RWPE2 (cell line): ENCODE data around the gene CCSER1.

ENCODE experiments used
- ATAC-seq: fragments of 200-7000 bp; cut with Tn5 transposase; 3 replicates; pipeline ENCODE4 v1.9.1; 2021; ENCODE audit warnings: low read depth
- DNase-seq: peaks from one replicate; pipeline ENCODE4 v3.0.0-alpha.2; 2020; ENCODE audit warnings: low spot score
- H3K27ac ChIP-seq: fragments of 450-650 bp; 2 replicates; pipeline ENCODE4 v1.5.1; 2017; ENCODE audit warnings: mild to moderate bottlenecking; ENCODE audit not compliant: poor library complexity, severe bottlenecking
- H3K27me3 ChIP-seq: fragments of 250-450 bp; sonication (Bioruptor Pico); 2 replicates; pipeline ENCODE4 v1.5.1; 2021; ENCODE audit warnings: mild to moderate bottlenecking, moderate library complexity; ENCODE audit not compliant: insufficient read depth, poor library complexity, severe bottlenecking
- H3K36me3 ChIP-seq: fragments of 250-450 bp; sonication (Bioruptor Pico); 2 replicates; pipeline ENCODE4 v1.5.1; 2020; ENCODE audit warnings: low read depth, mild to moderate bottlenecking, moderate library complexity
- H3K4me1 ChIP-seq: fragments of 250-450 bp; sonication (Bioruptor Pico); 2 replicates; pipeline ENCODE4 v1.5.1; 2021; ENCODE audit warnings: mild to moderate bottlenecking, moderate library complexity; ENCODE audit not compliant: insufficient read depth, poor library complexity, severe bottlenecking
- H3K4me3 ChIP-seq: fragments of 250-450 bp; sonication (Bioruptor Pico); 2 replicates; pipeline ENCODE4 v1.5.1; 2021; ENCODE audit warnings: mild to moderate bottlenecking, moderate library complexity; ENCODE audit not compliant: severe bottlenecking
- H3K9me3 ChIP-seq: fragments of 250-450 bp; sonication (Bioruptor Pico); 2 replicates; pipeline ENCODE4 v1.5.1; 2021; ENCODE audit warnings: mild to moderate bottlenecking, moderate library complexity; ENCODE audit not compliant: severe bottlenecking
- TF ChIP-seq, protein P1 (sequence below): fragments of 450-650 bp; IDR thresholded peaks from one replicate; pipeline ENCODE4 v1.5.1; 2017; ENCODE audit warnings: mild to moderate bottlenecking, moderate library complexity; ENCODE audit not compliant: poor library complexity, severe bottlenecking

The CCSER1 gene

GRCh38 chr4:90246816-90247215 lies 119.6 kb downstream of the CCSER1 start:
- TF ChIP-seq, protein P1, sequence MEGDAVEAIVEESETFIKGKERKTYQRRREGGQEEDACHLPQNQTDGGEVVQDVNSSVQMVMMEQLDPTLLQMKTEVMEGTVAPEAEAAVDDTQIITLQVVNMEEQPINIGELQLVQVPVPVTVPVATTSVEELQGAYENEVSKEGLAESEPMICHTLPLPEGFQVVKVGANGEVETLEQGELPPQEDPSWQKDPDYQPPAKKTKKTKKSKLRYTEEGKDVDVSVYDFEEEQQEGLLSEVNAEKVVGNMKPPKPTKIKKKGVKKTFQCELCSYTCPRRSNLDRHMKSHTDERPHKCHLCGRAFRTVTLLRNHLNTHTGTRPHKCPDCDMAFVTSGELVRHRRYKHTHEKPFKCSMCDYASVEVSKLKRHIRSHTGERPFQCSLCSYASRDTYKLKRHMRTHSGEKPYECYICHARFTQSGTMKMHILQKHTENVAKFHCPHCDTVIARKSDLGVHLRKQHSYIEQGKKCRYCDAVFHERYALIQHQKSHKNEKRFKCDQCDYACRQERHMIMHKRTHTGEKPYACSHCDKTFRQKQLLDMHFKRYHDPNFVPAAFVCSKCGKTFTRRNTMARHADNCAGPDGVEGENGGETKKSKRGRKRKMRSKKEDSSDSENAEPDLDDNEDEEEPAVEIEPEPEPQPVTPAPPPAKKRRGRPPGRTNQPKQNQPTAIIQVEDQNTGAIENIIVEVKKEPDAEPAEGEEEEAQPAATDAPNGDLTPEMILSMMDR = no peak
- Histone ChIP-seq H3K4me3 (no peak overlapping the region), H3K27ac (no peak overlapping the region), H3K27me3 (no peaks in the 10 kb centered on the region), H3K9me3 (no peaks in the 10 kb centered on the region), H3K4me1 (no peaks in the 10 kb centered on the region), H3K36me3 (no peaks in the 10 kb centered on the region)
- DNase-seq (no peak), ATAC-seq (peak; percentile 61; the same call in 1 of the 3 replicates)

- H3K27me3 ChIP-seq = no peaks in the 10 kb centered on the region
- no peaks in the 10 kb centered on the region for H3K36me3 ChIP-seq
- H3K4me1 ChIP-seq = no peaks in the 10 kb centered on the region
- H3K27ac ChIP-seq = no peak overlapping the region
- DNase-seq (no peak), ATAC-seq (no peak)
- H3K9me3 ChIP-seq = peaks cover 3% of the 10 kb centered on the region
- no peak overlapping the region for H3K4me3 ChIP-seq
- TF ChIP-seq, protein P1 = no peak
Observed at GRCh38 chr4:90254357-90254756, 127.2 kb downstream of the CCSER1 start.

- TF ChIP-seq, protein P1 = no peak
- no peaks in the 10 kb centered on the region for H3K4me1 ChIP-seq
- no peak overlapping the region for H3K4me3 ChIP-seq
- no peak for DNase-seq
- no peaks in the 10 kb centered on the region for H3K36me3 ChIP-seq
- H3K27ac ChIP-seq = no peak overlapping the region
- H3K9me3 ChIP-seq = no peaks in the 10 kb centered on the region
- ATAC-seq = no peak
- no peaks in the 10 kb centered on the region for H3K27me3 ChIP-seq
Observed at GRCh38 chr4:90274175-90274574, 147.0 kb downstream of the CCSER1 start.

DNA sequence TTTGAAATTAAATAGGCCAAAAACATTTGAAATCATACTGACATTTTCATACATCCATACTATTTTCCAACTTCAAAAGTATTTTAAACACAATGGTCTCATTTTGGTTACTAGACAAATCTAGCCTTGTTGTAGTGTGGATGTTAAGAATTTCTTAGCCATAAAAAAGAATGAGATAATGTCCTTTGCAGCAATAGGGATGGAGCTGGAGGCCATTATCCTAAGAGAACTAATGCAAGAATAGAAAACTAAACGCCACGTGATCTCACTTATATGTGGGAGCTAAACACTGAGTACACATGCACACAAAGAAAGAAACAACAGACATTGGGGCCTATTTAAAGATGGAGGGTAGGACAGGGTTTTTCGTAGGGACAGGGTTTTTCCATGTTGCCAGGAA lies 153.8 kb downstream of the CCSER1 start:
- H3K36me3 ChIP-seq = no peaks in the 10 kb centered on the region
- H3K27ac ChIP-seq = no peak overlapping the region
- H3K4me1 ChIP-seq = no peaks in the 10 kb centered on the region
- no peak for DNase-seq
- ATAC-seq = no peak
- TF ChIP-seq, protein P1 = no peak
- no peak overlapping the region for H3K4me3 ChIP-seq
- H3K9me3 ChIP-seq = no peaks in the 10 kb centered on the region
- H3K27me3 ChIP-seq = no peaks in the 10 kb centered on the region

DNA sequence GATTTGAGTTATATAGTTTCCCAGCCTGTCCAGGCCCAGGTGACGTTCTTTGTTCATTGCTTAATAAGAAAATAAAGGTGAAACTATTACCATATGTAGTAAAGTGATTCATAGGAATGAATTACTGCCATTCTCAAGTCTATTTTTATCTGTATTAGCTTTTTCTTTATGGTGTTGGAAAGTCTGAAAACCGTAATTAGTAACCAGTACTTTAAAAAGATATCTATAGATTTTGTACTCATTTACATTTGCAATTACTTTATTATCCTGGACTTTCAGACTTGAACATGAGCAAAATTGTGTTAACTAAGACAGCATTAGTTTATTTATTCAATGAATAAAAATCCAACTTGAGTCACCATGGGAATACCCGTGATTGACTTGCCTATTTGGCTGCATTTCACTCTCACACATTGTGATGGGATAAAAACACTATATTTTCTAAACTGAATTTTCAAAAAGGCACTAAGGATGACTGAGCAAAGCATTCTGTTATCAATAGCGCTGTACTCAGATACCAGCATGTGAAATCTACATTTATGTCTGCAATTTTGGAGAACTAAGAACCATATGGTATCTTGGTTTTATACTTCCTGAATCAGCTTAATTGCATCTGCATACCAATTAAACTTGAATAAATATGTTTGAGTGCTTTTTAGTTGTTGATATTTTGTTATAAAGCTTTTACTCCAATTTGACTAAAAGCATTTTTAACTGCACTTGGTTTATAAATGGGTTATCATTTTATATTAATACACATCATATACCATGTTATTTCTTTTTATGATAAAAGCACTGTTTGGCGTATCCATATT lies 154.6 kb downstream of the CCSER1 start:
- Histone ChIP-seq H3K36me3 (no peaks in the 10 kb centered on the region), H3K27ac (no peak overlapping the region), H3K9me3 (no peaks in the 10 kb centered on the region), H3K27me3 (no peaks in the 10 kb centered on the region), H3K4me1 (no peaks in the 10 kb centered on the region), H3K4me3 (no peak overlapping the region)
- no peak for ATAC-seq
- TF ChIP-seq, protein P1 = no peak
- no peak for DNase-seq
